Loucy (cell line): Measurements from ENCODE around the gene IGF2BP2.

Experiments
- CTCF ChIP-seq: fragments of 200-600 bp; sonication (generic); conservative IDR thresholded peaks from 2 replicates; pipeline ENCODE4 v1.5.1; 2014; ENCODE audit warnings: mild to moderate bottlenecking, antibody characterized with exemption, low read length
- EZH2phosphoT487 ChIP-seq: fragments of 200-600 bp; IDR thresholded peaks from 2 replicates; pipeline ENCODE4 v1.6.1; 2018; ENCODE audit warnings: antibody characterized with exemption, mild to moderate bottlenecking, moderate library complexity, borderline replicate concordance

- no peak for TF ChIP-seq CTCF
- no peak for TF ChIP-seq EZH2phosphoT487
Measured at GRCh38 chr3:185789891-185790830, 34.7 kb downstream of the IGF2BP2 start.
